HCT116 (cell line): ENCODE results near the gene WIPF3. TPM values are rescaled to one million over a fixed set of nuclear protein-coding genes. Genes with fewer than 3 reads are reported as not detected.

Experiments used
- ATAC-seq: fragments of 200-7000 bp; cut with Tn5 transposase; 2 replicates; pipeline ENCODE4 v1.9.1; 2020; ENCODE audit warnings: mild to moderate bottlenecking, moderate library complexity
- BruUV-seq: library from RNA; stranded (reverse); fragments of 400-500 nt; replicated peaks from 2 replicates; lab custom pipeline; 2021; lab: Mats Ljungman, UMichigan
- CTCF ChIA-PET: fragments of 300-600 bp; sonication (Branson Sonifier 250); formaldehyde crosslinking; loops from one replicate; lab custom pipeline; 2021; ENCODE audit warnings: antibody characterized with exemption; lab: Charles Lee
- POLR2A ChIA-PET: fragments of 300-600, 350-600 bp; sonication (Branson Sonifier 250); formaldehyde crosslinking; loops from one replicate; lab custom pipeline; 2021; ENCODE audit warnings: antibody characterized with exemption; lab: Charles Lee
- RAD21 ChIA-PET, 2 experiments: fragments of 300-600 bp; sonication (Branson Sonifier 250); formaldehyde crosslinking; loops; one replicate each; lab custom pipeline; 2023; ENCODE audit warnings: low total read pairs in 2 of 2; ENCODE audit not compliant: uncharacterized antibody in 2 of 2, unreplicated experiment in 2 of 2, low non-redundant PET in 1 of 2; lab: Charles Lee
- DNase-seq: peaks from one replicate; pipeline ENCODE4 v3.0.0-alpha.2; 2010; ENCODE audit warnings: low read depth, low spot score
- H2AFZ ChIP-seq: fragments of 200-600 bp; shearing (Covaris generic), sonication (generic); 2 replicates; pipeline ENCODE4 v1.6.1; 2017; ENCODE audit warnings: low read depth, mixed run types, mixed read lengths, antibody characterized with exemption, low read length; ENCODE audit not compliant: poor library complexity, severe bottlenecking
- H3K27ac ChIP-seq: 2 replicates; pipeline ENCODE4 v1.5.1; 2012; ENCODE audit warnings: low read depth, low read length
- H3K27me3 ChIP-seq: fragments of 200-600 bp; sonication (generic); 2 replicates; pipeline ENCODE4 v1.6.1; 2016; ENCODE audit warnings: mixed run types, low read length, mixed read lengths; ENCODE audit not compliant: insufficient read depth
- H3K36me3 ChIP-seq, 2 experiments: fragments of 200-500 bp in 1 of 2; fragments of 200-600 bp in 1 of 2; sonication (Bioruptor generic) in 1 of 2; sonication (generic) in 1 of 2; 2 replicates each; pipeline versions ENCODE4 v1.5.1 to v1.6.1; 2014 to 2016; ENCODE audit warnings: low read length in 2 of 2, inconsistent platforms in 1 of 2, mixed read lengths in 1 of 2, mixed run types in 1 of 2; ENCODE audit not compliant: insufficient read depth in 2 of 2, control insufficient read depth in 1 of 2
- H3K4me1 ChIP-seq, 2 experiments: fragments of 200-600 bp in 1 of 2; sonication (generic) in 1 of 2; 2 replicates each; pipeline versions ENCODE4 v1.5.1 to v1.6.1; 2012 to 2017; ENCODE audit warnings: low read length in 2 of 2, inconsistent platforms in 1 of 2, mild to moderate bottlenecking in 1 of 2, mixed read lengths in 1 of 2, mixed run types in 1 of 2, moderate library complexity in 1 of 2; ENCODE audit not compliant: insufficient read depth in 2 of 2, control insufficient read depth in 1 of 2
- H3K4me2 ChIP-seq: fragments of 200-600 bp; sonication (generic); 2 replicates; pipeline ENCODE4 v1.6.1; 2017; ENCODE audit warnings: mixed run types, low read length, mixed read lengths
- H3K4me3 ChIP-seq, 2 experiments: fragments of 200-600 bp in 1 of 2; sonication (generic) in 1 of 2; replicated peaks in 1 of 2; 2 replicates each; pipeline ENCODE4 v1.5.1; 2011 to 2016; ENCODE audit warnings: low read length in 2 of 2, control low read depth in 1 of 2, low read depth in 1 of 2, mild to moderate bottlenecking in 1 of 2, mixed read lengths in 1 of 2, mixed run types in 1 of 2
- H3K79me2 ChIP-seq: fragments of 200-600 bp; sonication (generic); 2 replicates; pipeline ENCODE4 v1.6.1; 2017; ENCODE audit warnings: mild to moderate bottlenecking, mixed run types, low read length, moderate library complexity, mixed read lengths; ENCODE audit not compliant: insufficient read depth
- H3K9ac ChIP-seq: fragments of 200-600 bp; sonication (generic); 2 replicates; pipeline ENCODE4 v1.6.1; 2016; ENCODE audit warnings: low read length, mixed read lengths
- H3K9me2 ChIP-seq: fragments of 200-600 bp; sonication (generic), shearing (Covaris generic); 2 replicates; pipeline ENCODE4 v1.6.1; 2017; ENCODE audit warnings: mixed run types, mild to moderate bottlenecking, moderate library complexity; ENCODE audit not compliant: insufficient read depth
- H3K9me3 ChIP-seq, 2 experiments: fragments of 200-500 bp in 1 of 2; fragments of 200-600 bp in 1 of 2; sonication (Bioruptor generic) in 1 of 2; sonication (generic) in 1 of 2; 2 replicates each; pipeline ENCODE4 v1.6.1; 2014 to 2017; ENCODE audit warnings: low read length in 2 of 2, mixed read lengths in 2 of 2, inconsistent platforms in 1 of 2, low read depth in 1 of 2, mild to moderate bottlenecking in 1 of 2, mixed run types in 1 of 2, moderate library complexity in 1 of 2; ENCODE audit not compliant: control insufficient read depth in 1 of 2, insufficient read depth in 1 of 2
- H4K20me1 ChIP-seq: fragments of 200-600 bp; sonication (generic), shearing (Covaris generic); 2 replicates; pipeline ENCODE4 v1.6.1; 2017; ENCODE audit warnings: mixed run types, mild to moderate bottlenecking, moderate library complexity; ENCODE audit not compliant: insufficient read depth
- EZH2 ChIP-seq: fragments of 200-600 bp; sonication (generic); IDR thresholded peaks from 2 replicates; pipeline ENCODE4 v1.6.1; 2017; ENCODE audit warnings: antibody characterized with exemption, mixed run types
- EZH2phosphoT487 ChIP-seq: fragments of 200-600 bp; IDR thresholded peaks from 2 replicates; pipeline ENCODE4 v1.6.1; 2018; ENCODE audit warnings: antibody characterized with exemption, borderline replicate concordance
- REST ChIP-seq: IDR thresholded peaks from 2 replicates; pipeline ENCODE4 v1.6.1; 2012; ENCODE audit warnings: low read depth
- YY1 ChIP-seq: IDR thresholded peaks from 2 replicates; pipeline ENCODE4 v1.6.1; 2011; ENCODE audit warnings: low read length, low read depth, moderate library complexity, mild to moderate bottlenecking; ENCODE audit not compliant: insufficient replicate concordance; ENCODE audit errors: extremely low read depth
- intact Hi-C: fragments of 100-400 bp; cut with micrococcal nuclease; formaldehyde crosslinking; loops from 2 replicates; pipeline ENCODE4 v1.10.0; 2022
- total RNA-seq: library from RNA; stranded (reverse); gene quantifications from one replicate; pipeline ENCODE4 v1.2.1, GENCODE V29; 2021; ENCODE audit not compliant: unreplicated experiment
- TF ChIP-seq, protein P1 (sequence below): IDR thresholded peaks from 2 replicates; pipeline ENCODE4 v1.6.1; 2012

Gene WIPF3
- total RNA-seq, 1 experiment from 2014 or later: 8.6 TPM

- H2AFZ ChIP-seq: no peak overlapping the region
- H3K9ac ChIP-seq: no peak overlapping the region
- no peak overlapping the region for H3K4me3 ChIP-seq
- H3K27ac ChIP-seq: no peak overlapping the region
- no peaks in the 10 kb centered on the region for H3K79me2 ChIP-seq
- ChIA-PET RAD21 (no interaction called here), POLR2A (no interaction called here), CTCF (no interaction called here)
- TF ChIP-seq EZH2 (no peak), EZH2phosphoT487 (no peak), REST (no peak), YY1 (no peak)
- TF ChIP-seq, protein P1, sequence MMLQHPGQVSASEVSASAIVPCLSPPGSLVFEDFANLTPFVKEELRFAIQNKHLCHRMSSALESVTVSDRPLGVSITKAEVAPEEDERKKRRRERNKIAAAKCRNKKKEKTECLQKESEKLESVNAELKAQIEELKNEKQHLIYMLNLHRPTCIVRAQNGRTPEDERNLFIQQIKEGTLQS: no peak
- no peak for DNase-seq
- no peaks in the 10 kb centered on the region for H3K9me2 ChIP-seq
- H3K4me1 ChIP-seq: peaks cover 9 to 13% of the 10 kb centered on the region in 2 experiments; a peak in 3 of 4 replicates
- no TSS peak for BruUV-seq
- H3K4me2 ChIP-seq: no peak overlapping the region
- intact Hi-C loops: no loop called here
- H4K20me1 ChIP-seq: no peaks in the 10 kb centered on the region
- no peaks in the 10 kb centered on the region for H3K36me3 ChIP-seq
- H3K27me3 ChIP-seq: no peaks in the 10 kb centered on the region
- no peaks in the 10 kb centered on the region for H3K9me3 ChIP-seq
- ATAC-seq: no peak
These were observed 60.2 kb downstream of the WIPF3 start for GRCh38 chr7:29866490-29866930.
